ENCODE results near the gene GMPR2. TPM values are rescaled to one million over a fixed set of nuclear protein-coding genes. Genes with fewer than 3 reads are reported as not detected.

Gene GMPR2
- total and polyA plus RNA-seq, 2 of the 13 experiments (the other 11 are each of a cell fraction or from before 2014, with no cell fraction given) = 210 to 273 TPM

- TF ChIP-seq ZNF335 (CRISPR knock-in tag; IDR thresholded peaks at IDR 0.05) (peak; percentile 100), ZBTB44 (CRISPR knock-in tag; IDR thresholded peaks at IDR 0.05) (peak; percentile 95), CSRNP2 (CRISPR knock-in tag; conservative IDR thresholded peaks at IDR 0.05; ENCODE audit: low read depth) (no peak), ZMYM2 (CRISPR knock-in tag; IDR thresholded peaks at IDR 0.05) (peak; percentile 93), KLF6 (CRISPR knock-in tag; IDR thresholded peaks at IDR 0.05) (peak; percentile 99), PBX2 (CRISPR knock-in tag; IDR thresholded peaks at IDR 0.05) (peak; percentile 48), ZNF775 (CRISPR knock-in tag; IDR thresholded peaks at IDR 0.05; ENCODE audit: borderline replicate concordance) (peak; percentile 98), ZNF704 (CRISPR knock-in tag; IDR thresholded peaks at IDR 0.05; ENCODE audit: borderline replicate concordance) (peak; percentile 99), POLR2G (IDR thresholded peaks at IDR 0.05; ENCODE audit: low read depth, low read length) (peak; percentile 99), TARDBP (CRISPR knock-in tag; IDR thresholded peaks at IDR 0.05) (peak; percentile 99), KDM6A (CRISPR knock-in tag; IDR thresholded peaks at IDR 0.05; ENCODE audit: low read depth) (peak; percentile 61; the same call in 1 of the 2 replicates), E2F2 (CRISPR knock-in tag; IDR thresholded peaks at IDR 0.05; ENCODE audit: borderline replicate concordance) (peak; percentile 82; the same call in 1 of the 2 replicates), SUZ12 (IDR thresholded peaks at IDR 0.05; ENCODE audit: low read depth, low read length) (no peak), GZF1 (CRISPR knock-in tag; IDR thresholded peaks at IDR 0.05) (peak; percentile 95), ZFP82 (CRISPR knock-in tag; IDR thresholded peaks at IDR 0.05; ENCODE audit: borderline replicate concordance) (no peak), CBFB (CRISPR knock-in tag; IDR thresholded peaks at IDR 0.05) (peak; percentile 99), ZNF3 (CRISPR knock-in tag; IDR thresholded peaks at IDR 0.05) (peak; percentile 30; the same call in 1 of the 2 replicates), ZNF784 (CRISPR knock-in tag; IDR thresholded peaks at IDR 0.05; ENCODE audit: borderline replicate concordance) (peak; percentile 100), BATF2 (CRISPR knock-in tag; IDR thresholded peaks at IDR 0.05) (no peak)
These were observed 37.3 kb upstream of the GMPR2 start, which contains the start of gene TM9SF1 (continued) for GRCh38 chr14:24195186-24196070.
